ENCODE measurements around the gene COG8. TPM values are rescaled to one million over a fixed set of nuclear protein-coding genes. Genes with fewer than 3 reads are reported as not detected.

The COG8 gene
- total RNA-seq, 1 donor from 2014 or later: 32.3 TPM

GRCh38 chr16:69322343-69322742 is 17.0 kb downstream of the COG8 start:
- TF ChIP-seq CTCF (IDR thresholded peaks at IDR 0.05): no peak
- H3K9me3 ChIP-seq: no peaks in the 10 kb centered on the region
- peaks cover 14% of the 10 kb centered on the region for H3K4me1 ChIP-seq
- ATAC-seq (no peak), DNase-seq (no peak)
- intact Hi-C loops (cut with DNase I): no loop called here
- no peak overlapping the region for H3K4me3 ChIP-seq
- H3K36me3 ChIP-seq: peaks cover 97% of the 10 kb centered on the region
- no peak overlapping the region for H3K27ac ChIP-seq
- H3K27me3 ChIP-seq: no peaks in the 10 kb centered on the region

DNA sequence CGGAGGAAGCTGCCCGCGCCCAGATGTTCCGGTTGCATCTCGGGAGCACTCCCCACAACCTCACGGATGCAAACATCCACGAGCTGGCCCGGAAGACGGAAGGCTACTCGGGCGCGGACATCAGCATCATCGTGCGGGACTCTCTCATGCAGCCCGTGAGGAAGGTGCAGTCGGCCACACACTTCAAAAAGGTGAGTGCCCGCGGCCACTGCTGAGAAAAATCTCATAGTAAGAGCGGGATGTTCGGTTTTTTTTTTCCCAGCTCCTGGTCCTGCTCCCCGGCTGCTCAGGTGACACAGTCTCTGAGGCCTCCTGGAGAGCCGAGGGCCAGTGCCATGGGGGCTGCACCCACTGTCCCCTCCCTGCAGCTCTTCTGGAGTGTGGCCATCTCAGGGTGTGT is 18.3 kb downstream of the COG8 start:
- Histone ChIP-seq H3K9me3 (no peaks in the 10 kb centered on the region), H3K4me3 (no peak overlapping the region), H3K36me3 (peaks cover 97% of the 10 kb centered on the region), H3K27ac (no peak overlapping the region), H3K4me1 (peaks cover 5% of the 10 kb centered on the region), H3K27me3 (no peaks in the 10 kb centered on the region)
- DNase-seq: no peak
- ATAC-seq: no peak
- no peak for TF ChIP-seq CTCF (IDR thresholded peaks at IDR 0.05)
- intact Hi-C loops (cut with DNase I): no loop called here

- intact Hi-C loops (cut with DNase I): no loop called here
- H3K27ac ChIP-seq: no peak overlapping the region
- TF ChIP-seq CTCF (IDR thresholded peaks at IDR 0.05): no peak
- no peaks in the 10 kb centered on the region for H3K9me3 ChIP-seq
- H3K4me3 ChIP-seq: no peak overlapping the region
- DNase-seq (no peak), ATAC-seq (no peak)
- no peaks in the 10 kb centered on the region for H3K27me3 ChIP-seq
- H3K4me1 ChIP-seq: peaks cover 5% of the 10 kb centered on the region
- peaks cover 97% of the 10 kb centered on the region for H3K36me3 ChIP-seq
Observed at GRCh38 chr16:69320740-69321073, 18.7 kb downstream of the COG8 start.

GRCh38 chr16:69319826-69320739 is 19.3 kb downstream of the COG8 start:
- Histone ChIP-seq H3K4me1 (peaks cover 5% of the 10 kb centered on the region), H3K9me3 (no peaks in the 10 kb centered on the region), H3K4me3 (no peak overlapping the region), H3K36me3 (peaks cover 100% of the 10 kb centered on the region), H3K27ac (no peak overlapping the region), H3K27me3 (no peaks in the 10 kb centered on the region)
- ATAC-seq: no peak
- TF ChIP-seq CTCF (IDR thresholded peaks at IDR 0.05): no peak
- intact Hi-C loops (cut with DNase I): no loop called here
- peak; percentile 53 for DNase-seq

- H3K27me3 ChIP-seq: no peaks in the 10 kb centered on the region
- DNase-seq: peak; percentile 51
- H3K27ac ChIP-seq: no peak overlapping the region
- H3K4me1 ChIP-seq: peaks cover 5% of the 10 kb centered on the region
- no peaks in the 10 kb centered on the region for H3K9me3 ChIP-seq
- intact Hi-C loops (cut with DNase I): no loop called here
- ATAC-seq: no peak
- TF ChIP-seq CTCF (IDR thresholded peaks at IDR 0.05): no peak
- peaks cover 100% of the 10 kb centered on the region for H3K36me3 ChIP-seq
- no peak overlapping the region for H3K4me3 ChIP-seq
Observed at GRCh38 chr16:69319381-69319780, 20.0 kb downstream of the COG8 start.
